Activated T-helper 1 cell treated with anti-CD3 and anti-CD28 coated beads, Interleukin-12 subunit alpha, Interleukin-12 subunit beta, Interleukin-2, Interleukin-4 antibody, amounts not matched to agents 30 ng/mL and 10 ng/mL and 1 ng/mL, durations not matched to agents 14 hours and 24 hours and 36 hours (primary cell): ENCODE data around the gene PTPRZ1. TPM values are rescaled to one million over a fixed set of nuclear protein-coding genes. Genes with fewer than 3 reads are reported as not detected.

Source experiments
- DNase-seq: peaks from one replicate; pipeline ENCODE4 v3.0.0; 2021; ENCODE audit warnings: low spot score
- H3K27ac Mint-ChIP-seq: one replicate; pipeline ENCODE4 v1.8.0; 2021; ENCODE audit warnings: mild to moderate bottlenecking, mixed read lengths
- H3K27me3 Mint-ChIP-seq: one replicate; pipeline ENCODE4 v1.8.0; 2022; ENCODE audit warnings: mild to moderate bottlenecking, moderate library complexity, mixed read lengths; ENCODE audit not compliant: insufficient read depth
- H3K36me3 Mint-ChIP-seq: one replicate; pipeline ENCODE4 v1.8.0; 2021; ENCODE audit warnings: low read depth, mixed read lengths
- H3K4me1 Mint-ChIP-seq: one replicate; pipeline ENCODE4 v1.8.0; 2021; ENCODE audit warnings: low read depth, mixed read lengths
- H3K4me3 Mint-ChIP-seq: one replicate; pipeline ENCODE4 v1.8.0; 2021; ENCODE audit warnings: mild to moderate bottlenecking, moderate library complexity, mixed read lengths
- H3K9me3 Mint-ChIP-seq: one replicate; pipeline ENCODE4 v1.8.0; 2021; ENCODE audit warnings: mixed read lengths
- intact Hi-C: fragments of 100-400 bp; cut with micrococcal nuclease; formaldehyde crosslinking; loops from one replicate; pipeline ENCODE4 v1.15.1; 2024
- total RNA-seq: library from RNA; stranded (reverse); gene quantifications from 2 replicates; pipeline ENCODE4 v1.2.3, GENCODE V29; 2022

PTPRZ1 gene
- total RNA-seq, 1 donor from 2014 or later: not detected

DNA sequence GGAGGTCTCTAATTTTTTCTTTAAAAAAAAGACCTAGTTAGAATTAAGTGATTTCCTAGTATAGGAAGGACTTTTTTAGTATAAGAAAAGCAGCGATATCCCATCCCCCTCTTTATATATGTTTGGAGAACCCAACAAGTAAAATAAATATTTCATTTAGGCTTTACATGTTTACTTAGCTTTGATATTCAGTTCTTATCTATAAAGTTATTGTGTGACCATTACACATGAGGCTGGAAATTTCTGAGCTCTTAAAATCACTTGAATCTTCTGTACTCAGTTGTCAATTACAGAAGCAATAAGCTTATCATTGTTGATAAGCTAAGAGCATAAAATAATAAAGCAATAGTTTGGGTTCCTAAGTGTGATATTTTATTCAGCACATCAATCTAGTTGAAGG, 181.4 kb downstream of the PTPRZ1 start:
- no peaks in the 10 kb centered on the region for H3K27me3 Mint-ChIP-seq
- no peaks in the 10 kb centered on the region for H3K36me3 Mint-ChIP-seq
- intact Hi-C loops: no loop called here

DNA sequence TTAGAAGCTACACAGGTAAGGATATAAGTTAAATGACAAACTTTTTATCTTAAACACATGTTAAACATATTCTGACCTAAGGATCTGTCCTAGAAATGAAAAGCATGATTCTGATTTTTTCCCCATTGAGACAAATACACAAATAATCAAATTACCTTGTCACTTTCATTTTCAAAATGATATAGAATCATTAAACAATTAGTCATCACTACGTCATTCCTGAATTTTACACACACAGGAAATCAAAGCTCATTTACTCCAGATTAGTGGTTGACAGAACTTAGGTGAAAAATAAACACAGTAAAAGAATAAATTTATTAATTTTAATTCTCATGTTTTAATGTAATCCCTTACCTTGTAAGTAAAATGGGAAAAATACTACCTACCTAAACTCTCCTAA, 182.1 kb downstream of the PTPRZ1 start:
- Mint-ChIP-seq H3K9me3 (no peaks in the 10 kb centered on the region), H3K27ac (no peak overlapping the region), H3K27me3 (no peaks in the 10 kb centered on the region), H3K4me1 (no peaks in the 10 kb centered on the region), H3K36me3 (no peaks in the 10 kb centered on the region), H3K4me3 (no peak overlapping the region)
- intact Hi-C loops: no loop called here
- DNase-seq: no peak

More for the DNA sequence above, 181.4 kb downstream of the PTPRZ1 start:
- Mint-ChIP-seq H3K27ac (no peak overlapping the region), H3K9me3 (no peaks in the 10 kb centered on the region), H3K4me3 (no peak overlapping the region), H3K4me1 (no peaks in the 10 kb centered on the region)
- no peak for DNase-seq

GRCh38 chr7:122056977-122057376, 184.0 kb downstream of the PTPRZ1 start:
- Mint-ChIP-seq H3K27me3 (no peaks in the 10 kb centered on the region), H3K4me1 (no peaks in the 10 kb centered on the region), H3K27ac (no peak overlapping the region), H3K4me3 (no peak overlapping the region), H3K9me3 (no peaks in the 10 kb centered on the region), H3K36me3 (no peaks in the 10 kb centered on the region)
- DNase-seq: no peak
- intact Hi-C loops: no loop called here

DNA sequence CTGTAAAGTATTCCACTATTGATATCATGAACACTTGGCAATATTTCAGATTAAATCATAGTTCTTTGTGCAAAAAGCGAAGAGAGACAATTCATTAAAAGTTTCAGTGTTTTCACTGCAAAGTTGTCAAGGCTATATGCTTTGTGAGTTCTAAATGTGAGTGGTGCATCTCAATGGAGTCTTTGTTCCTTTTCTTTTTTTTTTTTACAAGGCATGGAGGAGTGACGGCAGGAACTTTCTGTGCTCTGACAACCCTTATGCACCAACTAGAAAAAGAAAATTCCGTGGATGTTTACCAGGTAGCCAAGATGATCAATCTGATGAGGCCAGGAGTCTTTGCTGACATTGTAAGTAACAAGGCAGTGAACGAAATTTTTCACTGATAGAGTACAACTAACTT, 186.6 kb downstream of the PTPRZ1 start:
- H3K27me3 Mint-ChIP-seq: no peaks in the 10 kb centered on the region
- no peaks in the 10 kb centered on the region for H3K36me3 Mint-ChIP-seq
- no peak overlapping the region for H3K27ac Mint-ChIP-seq
- intact Hi-C loops: no loop called here
- H3K4me3 Mint-ChIP-seq: no peak overlapping the region
- H3K9me3 Mint-ChIP-seq: no peaks in the 10 kb centered on the region
- no peak for DNase-seq
- H3K4me1 Mint-ChIP-seq: no peaks in the 10 kb centered on the region

GRCh38 chr7:122063146-122063545, 190.2 kb downstream of the PTPRZ1 start:
- intact Hi-C loops: no loop called here
- no peak overlapping the region for H3K4me3 Mint-ChIP-seq
- H3K4me1 Mint-ChIP-seq: no peaks in the 10 kb centered on the region
- H3K27me3 Mint-ChIP-seq: no peaks in the 10 kb centered on the region
- no peaks in the 10 kb centered on the region for H3K9me3 Mint-ChIP-seq
- H3K36me3 Mint-ChIP-seq: no peaks in the 10 kb centered on the region
- DNase-seq: no peak
- no peak overlapping the region for H3K27ac Mint-ChIP-seq

DNA sequence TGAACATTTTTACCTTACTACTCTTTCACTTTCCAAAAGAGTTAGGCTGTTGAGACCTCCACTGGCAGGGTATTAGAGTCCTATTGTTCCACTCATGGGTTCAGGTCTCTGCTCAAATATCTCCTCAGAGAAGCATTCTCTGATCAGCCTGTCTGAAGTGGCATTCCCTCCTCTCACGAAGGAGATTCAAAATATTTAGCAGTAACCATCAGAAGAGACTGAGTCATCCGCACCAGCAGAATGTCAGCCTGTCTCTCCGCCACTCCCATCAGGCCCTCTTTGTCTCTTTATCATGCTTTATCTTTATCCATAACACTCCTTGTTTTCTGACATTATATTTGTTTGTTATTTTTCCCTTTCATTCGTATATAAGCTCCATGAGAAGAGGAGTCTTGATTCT, 192.0 kb downstream of the PTPRZ1 start:
- Mint-ChIP-seq H3K9me3 (no peaks in the 10 kb centered on the region), H3K4me1 (no peaks in the 10 kb centered on the region), H3K27me3 (no peaks in the 10 kb centered on the region), H3K36me3 (no peaks in the 10 kb centered on the region), H3K27ac (no peak overlapping the region), H3K4me3 (no peak overlapping the region)
- intact Hi-C loops: no loop called here
- DNase-seq: no peak

GRCh38 chr7:122067077-122067476, 194.1 kb downstream of the PTPRZ1 start:
- H3K4me3 Mint-ChIP-seq: no peak overlapping the region
- H3K9me3 Mint-ChIP-seq: no peaks in the 10 kb centered on the region

GRCh38 chr7:122068046-122068445, 195.1 kb downstream of the PTPRZ1 start:
- H3K4me1 Mint-ChIP-seq: no peaks in the 10 kb centered on the region
- H3K27ac Mint-ChIP-seq: no peak overlapping the region
- intact Hi-C loops: no loop called here
- H3K27me3 Mint-ChIP-seq: no peaks in the 10 kb centered on the region
- H3K36me3 Mint-ChIP-seq: no peaks in the 10 kb centered on the region
- no peaks in the 10 kb centered on the region for H3K9me3 Mint-ChIP-seq
- no peak for DNase-seq
- no peak overlapping the region for H3K4me3 Mint-ChIP-seq

More at GRCh38 chr7:122067077-122067476, 194.1 kb downstream of the PTPRZ1 start:
- DNase-seq: no peak
- Mint-ChIP-seq H3K27ac (no peak overlapping the region), H3K36me3 (no peaks in the 10 kb centered on the region), H3K27me3 (no peaks in the 10 kb centered on the region), H3K4me1 (no peaks in the 10 kb centered on the region)
- intact Hi-C loops: no loop called here

GRCh38 chr7:122068999-122069398, 196.0 kb downstream of the PTPRZ1 start:
- Mint-ChIP-seq H3K27ac (no peak overlapping the region), H3K9me3 (no peaks in the 10 kb centered on the region), H3K4me1 (no peaks in the 10 kb centered on the region), H3K4me3 (no peak overlapping the region), H3K27me3 (no peaks in the 10 kb centered on the region), H3K36me3 (no peaks in the 10 kb centered on the region)
- intact Hi-C loops: no loop called here
- no peak for DNase-seq

- no peak overlapping the region for H3K27ac Mint-ChIP-seq
- no peaks in the 10 kb centered on the region for H3K36me3 Mint-ChIP-seq
- H3K4me1 Mint-ChIP-seq: no peaks in the 10 kb centered on the region
- H3K27me3 Mint-ChIP-seq: no peaks in the 10 kb centered on the region
- DNase-seq: no peak
- H3K9me3 Mint-ChIP-seq: no peaks in the 10 kb centered on the region
- intact Hi-C loops: no loop called here
- H3K4me3 Mint-ChIP-seq: no peak overlapping the region
Measured at GRCh38 chr7:122070062-122070461, 197.1 kb downstream of the PTPRZ1 start.

DNA sequence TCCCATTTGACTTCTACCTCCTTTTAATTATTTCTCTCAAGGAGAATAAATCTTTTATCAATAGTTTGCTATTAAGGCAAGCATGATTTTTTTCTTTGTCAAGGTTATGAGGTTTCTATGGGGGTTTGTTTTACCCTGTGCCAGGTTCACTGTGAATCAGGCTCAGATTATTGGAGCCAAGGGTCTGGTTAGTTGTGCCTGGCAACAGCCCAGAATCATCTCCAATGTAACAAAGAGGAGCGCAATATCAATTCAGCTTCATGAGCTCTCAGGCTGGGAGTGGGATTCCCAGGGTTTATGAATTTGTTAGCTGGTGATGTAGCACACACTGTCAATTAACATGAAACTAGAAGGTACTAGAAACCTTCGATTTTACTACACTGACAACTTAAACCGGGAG, 197.9 kb downstream of the PTPRZ1 start:
- Mint-ChIP-seq H3K9me3 (no peaks in the 10 kb centered on the region), H3K4me3 (no peak overlapping the region), H3K4me1 (no peaks in the 10 kb centered on the region), H3K36me3 (no peaks in the 10 kb centered on the region), H3K27ac (no peak overlapping the region), H3K27me3 (no peaks in the 10 kb centered on the region)
- no peak for DNase-seq
- intact Hi-C loops: no loop called here

GRCh38 chr7:122072272-122072671, 199.3 kb downstream of the PTPRZ1 start:
- no peaks in the 10 kb centered on the region for H3K4me1 Mint-ChIP-seq
- no peaks in the 10 kb centered on the region for H3K36me3 Mint-ChIP-seq
- intact Hi-C loops: no loop called here
- DNase-seq: no peak
- H3K27me3 Mint-ChIP-seq: no peaks in the 10 kb centered on the region
- no peaks in the 10 kb centered on the region for H3K9me3 Mint-ChIP-seq
- no peak overlapping the region for H3K4me3 Mint-ChIP-seq
- no peak overlapping the region for H3K27ac Mint-ChIP-seq

GRCh38 chr7:122072924-122073599, 200.1 kb downstream of the PTPRZ1 start:
- DNase-seq: no peak
- intact Hi-C loops: no loop called here
- Mint-ChIP-seq H3K27ac (no peak overlapping the region), H3K4me3 (no peak overlapping the region), H3K4me1 (no peaks in the 10 kb centered on the region), H3K9me3 (no peaks in the 10 kb centered on the region), H3K27me3 (no peaks in the 10 kb centered on the region), H3K36me3 (no peaks in the 10 kb centered on the region)

GRCh38 chr7:122073635-122074034, 200.7 kb downstream of the PTPRZ1 start:
- intact Hi-C loops: no loop called here
- Mint-ChIP-seq H3K27me3 (no peaks in the 10 kb centered on the region), H3K4me3 (no peak overlapping the region), H3K27ac (no peak overlapping the region), H3K36me3 (no peaks in the 10 kb centered on the region), H3K9me3 (no peaks in the 10 kb centered on the region), H3K4me1 (no peaks in the 10 kb centered on the region)
- DNase-seq: no peak
